Epithelial cell of esophagus (primary cell): ENCODE data around the gene CTNND2.

Experiments used
- DNase-seq: peaks from one replicate; pipeline ENCODE4 v3.0.0; 2010; ENCODE audit warnings: low read depth
- H3K4me3 ChIP-seq: 2 replicates; pipeline ENCODE4 v1.5.1; 2011; ENCODE audit warnings: mild to moderate bottlenecking, low read length, control low read depth
- TF ChIP-seq, protein P1 (sequence below): IDR thresholded peaks from 2 replicates; pipeline ENCODE4 v1.5.1; 2011; ENCODE audit warnings: low read depth, mild to moderate bottlenecking, low read length, control low read depth, inconsistent platforms; ENCODE audit not compliant: insufficient read depth; ENCODE audit errors: missing control alignments

Gene CTNND2

DNA sequence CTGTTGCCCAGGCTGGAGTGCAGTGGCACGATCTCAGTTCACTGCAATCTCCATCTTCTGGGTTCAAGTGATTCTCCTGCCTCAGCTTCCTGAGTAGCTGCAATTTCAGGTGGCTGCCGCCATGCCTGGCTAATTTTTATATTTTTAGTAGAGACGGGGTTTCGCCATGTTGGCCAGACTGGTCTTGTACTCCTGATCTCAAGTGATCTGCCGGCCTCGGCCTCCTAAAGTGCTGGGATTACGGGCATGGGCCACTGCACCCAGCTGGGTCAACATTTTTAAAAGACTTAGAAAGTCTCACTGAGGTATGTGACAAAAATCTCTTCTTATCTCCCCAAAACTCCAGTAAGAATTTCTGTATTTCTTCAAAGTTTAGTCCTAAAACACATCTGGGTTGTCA lies 211.6 kb downstream of the CTNND2 start:
- TF ChIP-seq, protein P1, sequence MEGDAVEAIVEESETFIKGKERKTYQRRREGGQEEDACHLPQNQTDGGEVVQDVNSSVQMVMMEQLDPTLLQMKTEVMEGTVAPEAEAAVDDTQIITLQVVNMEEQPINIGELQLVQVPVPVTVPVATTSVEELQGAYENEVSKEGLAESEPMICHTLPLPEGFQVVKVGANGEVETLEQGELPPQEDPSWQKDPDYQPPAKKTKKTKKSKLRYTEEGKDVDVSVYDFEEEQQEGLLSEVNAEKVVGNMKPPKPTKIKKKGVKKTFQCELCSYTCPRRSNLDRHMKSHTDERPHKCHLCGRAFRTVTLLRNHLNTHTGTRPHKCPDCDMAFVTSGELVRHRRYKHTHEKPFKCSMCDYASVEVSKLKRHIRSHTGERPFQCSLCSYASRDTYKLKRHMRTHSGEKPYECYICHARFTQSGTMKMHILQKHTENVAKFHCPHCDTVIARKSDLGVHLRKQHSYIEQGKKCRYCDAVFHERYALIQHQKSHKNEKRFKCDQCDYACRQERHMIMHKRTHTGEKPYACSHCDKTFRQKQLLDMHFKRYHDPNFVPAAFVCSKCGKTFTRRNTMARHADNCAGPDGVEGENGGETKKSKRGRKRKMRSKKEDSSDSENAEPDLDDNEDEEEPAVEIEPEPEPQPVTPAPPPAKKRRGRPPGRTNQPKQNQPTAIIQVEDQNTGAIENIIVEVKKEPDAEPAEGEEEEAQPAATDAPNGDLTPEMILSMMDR = no peak
- no peak overlapping the region for H3K4me3 ChIP-seq
- DNase-seq = no peak

DNA sequence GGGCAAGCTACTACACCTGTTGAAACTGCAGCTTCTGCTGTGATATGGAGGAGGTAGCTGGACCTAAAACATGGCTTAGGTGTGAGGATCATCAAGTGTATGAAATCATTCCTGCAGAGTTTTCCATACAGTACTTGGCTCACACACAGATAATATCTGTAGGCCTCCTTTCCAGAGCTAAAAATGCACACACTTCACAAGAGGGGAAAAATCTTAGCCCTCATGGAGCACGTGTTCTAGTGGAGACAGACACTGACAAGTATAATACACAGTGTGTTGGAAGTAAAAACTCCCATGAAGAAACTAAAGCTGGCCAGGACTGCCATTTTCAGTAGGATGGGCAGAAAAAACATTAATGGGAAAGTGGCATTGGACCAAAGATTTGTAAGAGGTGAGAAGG lies 216.7 kb downstream of the CTNND2 start:
- no peak overlapping the region for H3K4me3 ChIP-seq
- TF ChIP-seq, protein P1 = no peak
- DNase-seq = no peak

DNA sequence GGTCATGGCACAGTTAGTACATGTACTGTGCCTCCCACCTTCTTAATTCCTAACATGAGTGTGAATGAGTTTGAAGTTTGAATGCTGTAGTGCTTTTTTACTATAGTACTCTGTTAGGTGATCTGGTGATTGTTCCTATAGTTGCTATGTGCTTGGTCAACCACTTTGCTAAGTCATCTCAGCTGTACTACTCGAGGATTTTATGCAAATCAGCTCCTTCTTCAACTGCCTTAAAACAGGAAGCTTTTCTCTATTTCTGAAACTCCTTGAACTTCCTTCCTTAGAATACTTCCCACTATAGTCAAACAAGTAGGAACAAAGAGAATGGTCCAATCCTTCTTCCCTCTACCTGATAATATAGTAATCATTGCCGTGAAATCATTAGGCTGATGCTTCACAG lies 219.6 kb downstream of the CTNND2 start:
- TF ChIP-seq, protein P1 = no peak
- DNase-seq = no peak
- no peak overlapping the region for H3K4me3 ChIP-seq

DNA sequence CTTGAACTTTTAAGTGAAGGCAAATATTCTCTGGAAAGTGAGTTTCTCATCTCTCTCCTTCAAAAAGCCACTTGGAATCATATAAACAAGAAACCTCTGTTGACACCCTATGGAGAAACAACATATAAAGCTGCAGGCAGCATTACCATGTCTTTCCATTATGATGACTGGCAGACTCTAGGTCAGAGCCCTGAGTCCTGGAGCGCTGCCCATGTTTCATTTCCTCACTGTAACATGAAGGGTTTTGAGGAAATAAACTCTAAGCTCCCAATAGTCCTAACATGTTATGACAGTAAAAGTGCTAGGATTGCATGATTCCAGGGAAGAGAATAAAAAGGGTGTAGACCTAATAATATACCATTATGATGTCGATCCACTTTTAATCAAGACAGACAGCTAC lies 220.6 kb downstream of the CTNND2 start:
- TF ChIP-seq, protein P1 = no peak
- no peak for DNase-seq
- no peak overlapping the region for H3K4me3 ChIP-seq

DNA sequence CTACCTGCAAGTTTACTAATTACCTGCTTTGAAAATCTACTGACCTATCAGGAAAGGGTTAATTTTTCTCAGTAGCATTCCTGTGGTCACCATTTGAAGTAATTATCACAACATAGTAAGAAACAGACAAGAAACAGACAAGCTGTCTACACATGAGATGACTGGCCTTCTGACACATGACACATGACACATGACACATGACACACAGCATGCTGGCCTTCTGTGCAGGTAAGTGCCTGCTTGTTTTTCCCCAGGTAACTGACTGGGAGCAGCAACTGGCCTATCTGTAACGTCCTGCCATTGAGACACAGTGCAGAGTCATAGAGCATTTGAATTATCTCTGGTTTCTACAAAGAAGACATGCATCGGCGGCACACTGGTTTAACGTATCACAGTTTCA lies 222.4 kb downstream of the CTNND2 start:
- TF ChIP-seq, protein P1 = no peak
- DNase-seq = no peak
- H3K4me3 ChIP-seq = no peak overlapping the region

DNA sequence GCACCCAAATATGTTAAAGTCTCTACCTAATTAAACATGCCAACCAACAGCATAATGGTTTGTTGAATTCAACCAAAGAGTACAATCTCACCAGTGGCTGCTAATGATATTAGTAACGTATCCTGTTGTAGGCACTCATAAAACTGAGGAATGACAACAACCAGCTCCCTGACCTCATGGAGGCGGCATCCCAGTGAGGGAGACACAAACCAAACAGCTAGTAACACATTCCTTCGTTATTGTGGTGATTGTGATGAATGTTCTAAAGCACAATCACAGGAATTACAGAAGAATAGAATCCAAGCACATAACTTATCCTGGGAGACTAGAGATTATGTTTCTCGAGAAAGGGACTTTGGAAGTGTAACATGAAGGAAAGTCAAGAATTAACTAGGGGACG lies 224.6 kb downstream of the CTNND2 start:
- no peak overlapping the region for H3K4me3 ChIP-seq
- no peak for DNase-seq
- TF ChIP-seq, protein P1 = no peak

DNA sequence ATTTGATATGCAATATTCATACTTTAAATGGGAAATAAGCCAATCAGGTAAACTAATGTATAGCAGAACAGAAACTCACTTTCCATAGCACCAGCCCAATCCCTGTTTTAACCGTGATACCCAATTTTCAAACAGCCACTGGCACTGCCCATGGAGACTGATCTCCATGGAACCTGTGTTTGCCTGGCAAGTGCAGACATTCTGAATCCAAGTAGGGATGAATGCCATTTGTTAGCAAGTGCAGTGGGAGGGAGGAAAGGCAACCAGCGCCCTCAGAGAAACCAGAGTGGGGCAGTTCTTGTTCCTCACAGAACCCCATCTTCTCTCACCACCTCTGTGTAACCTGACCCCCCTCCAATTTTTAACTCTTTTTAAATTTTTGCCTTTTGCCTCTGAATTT lies 229.1 kb downstream of the CTNND2 start:
- TF ChIP-seq, protein P1 = no peak
- no peak for DNase-seq

More for the DNA sequence above, 229.1 kb downstream of the CTNND2 start:
- H3K4me3 ChIP-seq = no peak overlapping the region
